HG03175 (cell line): ENCODE data around the gene LRRC8D.

Source experiments
- ATAC-seq: cut with Tn5 transposase; IDR thresholded peaks from one replicate; pipeline ENCODE4 v1.9.1; 2021; ENCODE audit warnings: mild to moderate bottlenecking, moderate library complexity; ENCODE audit not compliant: unreplicated experiment

LRRC8D gene

DNA sequence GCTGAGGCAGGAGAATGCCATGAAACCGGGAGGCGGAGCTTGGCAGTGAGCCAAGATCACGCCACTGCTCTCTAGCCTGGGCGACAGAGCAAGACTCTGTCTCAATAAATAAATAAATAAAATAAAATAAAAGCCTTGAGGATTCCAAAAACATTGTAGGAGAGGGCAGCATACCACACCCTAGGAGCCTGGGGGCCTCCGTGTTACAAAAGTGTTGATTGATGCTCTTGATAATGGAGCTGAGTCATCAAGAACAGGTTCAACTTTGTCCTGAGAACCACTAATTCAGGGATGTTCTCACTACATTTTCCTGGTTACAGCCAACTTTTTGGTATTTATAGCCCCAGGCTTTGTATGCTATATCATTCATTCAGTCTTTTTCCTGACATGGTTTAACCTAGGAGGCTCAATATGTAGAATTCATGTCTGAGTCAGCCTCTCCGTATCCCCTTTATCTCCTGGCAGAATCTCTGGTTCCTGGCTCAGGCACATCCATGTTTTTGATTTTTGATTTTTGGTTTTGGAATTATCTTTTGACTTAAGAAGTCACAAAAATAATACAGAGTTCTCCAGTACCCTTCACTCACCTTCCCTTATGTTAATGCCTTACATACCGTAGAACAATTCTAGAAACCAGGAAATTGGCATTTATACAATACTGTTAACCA is 69.4 kb downstream of the LRRC8D start:
- ATAC-seq = no peak

DNA sequence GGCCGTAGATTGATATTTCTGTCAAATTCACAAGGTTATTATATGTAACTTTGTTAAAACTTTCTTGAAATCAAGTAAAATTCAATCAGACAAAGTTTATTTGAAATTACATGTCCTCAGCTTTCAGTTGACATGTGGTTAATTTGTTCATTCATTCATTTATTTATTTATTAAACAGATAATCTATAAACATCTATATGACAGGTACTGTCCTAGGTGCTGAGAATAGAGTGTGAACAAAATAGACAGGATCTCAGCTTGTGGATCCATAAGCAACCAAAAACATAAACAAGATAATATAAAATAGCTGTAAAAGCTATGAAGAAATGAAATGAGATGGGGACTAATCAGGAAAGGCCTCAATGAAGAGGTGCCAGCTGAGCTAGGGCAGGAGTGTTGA is 72.0 kb downstream of the LRRC8D start:
- ATAC-seq = no peak

DNA sequence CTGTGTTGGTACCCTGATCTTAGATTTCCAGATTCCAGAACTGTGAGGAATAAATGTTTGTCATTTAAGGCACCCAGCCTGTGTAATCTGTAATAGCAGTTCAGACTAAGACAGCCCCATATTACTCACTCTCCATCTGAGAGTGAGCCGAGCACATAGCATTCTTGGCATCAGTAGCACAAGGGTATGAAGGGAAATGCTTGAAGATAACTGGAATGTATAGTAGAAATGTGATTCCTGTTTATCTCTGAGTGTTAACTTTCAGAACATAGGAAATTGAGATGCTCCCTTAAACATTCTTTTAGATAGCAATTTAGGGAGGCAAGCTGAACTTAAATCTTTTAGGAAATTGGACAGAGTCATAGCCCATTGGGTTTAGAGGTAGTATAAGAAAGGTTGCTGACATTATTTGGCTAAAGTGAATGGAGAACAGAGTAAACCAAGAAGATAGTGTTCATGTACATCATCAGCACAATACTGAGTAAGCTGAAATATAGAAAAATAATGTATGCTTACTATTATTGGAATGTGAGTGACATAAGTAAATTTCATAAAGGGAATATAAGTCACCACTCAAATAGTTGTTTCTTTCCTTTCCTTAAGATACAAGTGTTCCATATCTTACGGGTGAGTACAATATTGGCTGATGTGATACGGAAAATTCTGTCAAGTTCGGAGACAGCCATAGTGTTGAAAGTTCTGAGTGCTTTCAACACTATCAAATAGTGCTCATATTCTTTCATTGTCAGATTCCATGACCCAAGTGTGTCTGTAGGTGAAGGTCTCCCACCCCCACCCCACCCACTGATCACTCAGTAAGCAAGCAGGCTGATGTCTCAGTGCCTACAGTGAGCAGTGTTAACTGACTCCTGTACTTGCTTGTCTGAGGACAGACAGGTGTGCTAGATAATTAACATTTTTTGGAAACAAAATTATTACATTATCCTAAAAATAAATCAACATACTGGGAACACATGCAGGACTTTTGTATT is 73.7 kb downstream of the LRRC8D start:
- no peak for ATAC-seq

DNA sequence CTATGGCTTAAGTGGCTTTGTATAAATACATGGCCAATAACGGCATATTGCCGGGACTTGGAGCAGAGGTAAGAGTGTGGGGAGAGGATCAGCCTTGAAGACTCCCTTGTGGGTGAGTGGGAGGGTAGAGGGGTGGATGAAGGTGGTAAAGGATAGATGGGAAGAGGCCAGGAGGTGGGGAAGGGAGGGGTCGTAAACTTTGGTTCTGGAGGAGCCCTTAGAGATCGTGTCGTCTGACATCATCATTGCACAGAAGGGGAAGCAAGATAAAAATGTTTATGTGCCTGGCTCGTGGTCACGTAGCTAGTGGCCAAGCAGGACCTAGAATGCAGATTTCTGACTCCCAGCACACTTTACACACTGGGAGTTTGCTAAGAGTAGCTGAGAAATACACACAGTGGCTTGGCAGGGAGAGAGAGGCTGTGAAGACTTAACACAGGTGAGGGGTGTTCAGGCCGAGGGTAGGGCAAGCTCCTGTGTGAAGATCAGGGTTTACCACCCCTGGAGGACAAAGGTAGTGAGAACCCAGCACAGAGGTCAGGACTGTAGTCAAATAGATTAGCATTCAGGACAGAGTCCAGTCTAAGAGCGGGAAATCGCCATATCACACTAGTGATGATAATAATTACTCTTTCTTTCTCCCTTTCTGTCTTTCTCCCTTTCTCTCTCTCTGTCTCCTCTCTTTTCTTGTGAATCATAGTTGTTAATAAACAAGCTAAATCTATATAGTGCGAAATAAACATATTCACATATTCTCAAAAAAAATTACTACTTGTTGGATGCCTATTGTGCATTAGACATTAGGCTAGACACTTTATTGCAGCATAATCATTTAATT is 75.5 kb downstream of the LRRC8D start:
- ATAC-seq = no peak

DNA sequence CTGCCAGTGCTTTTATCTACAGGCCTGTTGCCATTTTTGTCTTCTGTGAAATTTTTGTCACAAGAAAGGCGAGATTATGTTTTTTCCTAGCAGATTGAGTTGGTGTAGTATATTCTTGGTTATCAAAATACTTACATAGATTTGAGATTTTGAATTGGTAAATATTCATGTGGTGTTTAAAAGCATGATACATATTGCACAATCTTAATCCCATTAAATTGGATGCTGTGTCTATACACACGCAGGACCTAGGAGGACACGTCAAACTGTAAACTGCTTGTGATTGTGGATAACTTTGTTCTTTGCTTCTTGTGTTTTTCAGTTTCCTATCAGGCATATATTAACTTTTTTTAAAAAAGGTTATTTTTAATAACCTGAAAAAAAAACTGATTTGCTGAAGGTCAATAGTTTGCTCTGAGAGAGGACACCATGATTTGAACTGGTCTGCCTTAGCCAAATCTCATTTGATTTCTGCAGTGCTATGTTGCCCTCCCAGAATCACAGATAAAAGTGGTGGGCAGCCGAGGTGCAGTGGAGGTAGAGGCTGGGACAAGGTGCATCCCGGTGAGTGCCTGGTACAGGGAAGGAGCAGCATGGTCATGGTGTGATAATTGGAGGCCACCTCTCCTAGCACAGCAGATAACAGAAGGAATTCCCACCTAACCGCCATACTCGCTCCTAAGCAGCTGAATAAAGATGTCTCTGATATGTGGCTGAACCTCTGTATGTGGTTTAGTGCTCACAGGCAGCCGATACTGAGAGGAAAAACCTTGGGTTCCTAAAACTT is 76.7 kb downstream of the LRRC8D start:
- no peak for ATAC-seq

DNA sequence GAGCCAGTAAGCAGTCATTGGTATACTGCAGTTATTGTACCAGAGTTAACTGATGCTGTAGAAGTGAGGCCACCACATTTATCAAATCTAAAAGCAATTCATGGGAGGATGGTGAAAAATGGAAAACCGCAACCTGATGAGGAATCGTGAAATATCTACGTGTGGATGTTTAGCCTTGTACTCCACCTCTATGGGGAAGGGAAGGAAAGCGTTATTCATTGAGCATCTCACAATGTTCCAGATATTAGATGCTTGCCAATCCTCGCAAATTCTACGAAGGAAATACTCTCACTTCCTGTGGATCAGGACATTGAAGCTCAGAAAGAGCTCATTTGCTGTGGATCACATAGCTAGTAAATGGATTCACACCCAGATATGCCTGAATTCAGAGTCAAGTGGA is 77.3 kb downstream of the LRRC8D start:
- no peak for ATAC-seq

DNA sequence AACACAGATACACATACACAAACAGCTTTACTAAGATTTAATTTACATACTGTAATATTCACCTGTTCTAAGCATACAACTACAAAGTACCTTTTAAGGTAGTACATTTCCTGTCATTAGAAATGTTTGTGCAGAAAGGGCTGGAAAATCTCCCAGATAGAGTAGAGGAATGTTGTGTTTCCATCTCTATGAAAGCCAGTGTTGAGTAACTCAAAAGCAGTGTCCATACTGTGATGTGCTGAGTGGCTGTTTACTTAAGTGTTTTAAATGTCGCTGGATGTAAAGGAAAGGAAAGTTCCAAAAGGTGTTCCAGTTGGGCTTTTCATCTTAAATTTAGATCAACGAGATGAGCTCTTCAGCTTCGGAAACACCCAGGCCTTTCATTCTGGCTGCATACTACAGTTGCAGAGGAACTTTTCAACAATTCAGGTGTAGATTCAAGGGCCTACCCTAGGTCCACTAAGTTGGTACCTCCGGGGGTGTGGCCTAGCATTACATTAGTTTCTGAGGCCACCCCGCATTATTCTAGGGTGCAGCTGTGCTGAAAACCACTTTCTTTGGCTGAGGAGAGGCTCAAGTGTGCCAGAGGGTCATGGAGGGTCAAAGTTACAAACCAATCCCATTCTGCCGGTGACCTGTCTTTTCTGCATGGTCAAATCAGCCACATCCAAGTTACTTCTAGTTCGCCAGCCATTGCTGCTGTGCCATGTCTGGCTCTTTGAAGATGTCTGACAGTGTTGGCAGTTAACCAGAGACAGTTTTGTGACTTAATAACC is 78.1 kb downstream of the LRRC8D start:
- ATAC-seq = no peak

DNA sequence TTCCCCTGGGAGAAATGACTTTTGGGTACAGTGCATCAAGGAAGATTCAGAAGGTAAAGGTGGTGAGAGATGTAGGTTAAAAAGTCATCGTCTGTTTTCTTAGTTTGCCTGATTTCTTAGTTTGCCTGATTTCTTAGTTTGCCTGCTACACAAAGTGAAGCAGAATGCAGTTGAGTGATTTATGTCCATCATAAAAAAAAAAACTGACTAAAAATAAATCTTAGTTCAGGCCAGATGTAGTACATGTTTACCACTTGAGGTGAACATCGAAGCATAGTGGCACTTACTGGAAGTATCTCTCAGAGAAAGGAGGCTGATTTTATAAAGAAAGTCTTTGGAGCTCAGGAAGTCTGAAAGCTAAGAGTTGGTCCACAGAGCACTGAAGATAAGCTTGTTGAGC is 79.5 kb downstream of the LRRC8D start:
- no peak for ATAC-seq

DNA sequence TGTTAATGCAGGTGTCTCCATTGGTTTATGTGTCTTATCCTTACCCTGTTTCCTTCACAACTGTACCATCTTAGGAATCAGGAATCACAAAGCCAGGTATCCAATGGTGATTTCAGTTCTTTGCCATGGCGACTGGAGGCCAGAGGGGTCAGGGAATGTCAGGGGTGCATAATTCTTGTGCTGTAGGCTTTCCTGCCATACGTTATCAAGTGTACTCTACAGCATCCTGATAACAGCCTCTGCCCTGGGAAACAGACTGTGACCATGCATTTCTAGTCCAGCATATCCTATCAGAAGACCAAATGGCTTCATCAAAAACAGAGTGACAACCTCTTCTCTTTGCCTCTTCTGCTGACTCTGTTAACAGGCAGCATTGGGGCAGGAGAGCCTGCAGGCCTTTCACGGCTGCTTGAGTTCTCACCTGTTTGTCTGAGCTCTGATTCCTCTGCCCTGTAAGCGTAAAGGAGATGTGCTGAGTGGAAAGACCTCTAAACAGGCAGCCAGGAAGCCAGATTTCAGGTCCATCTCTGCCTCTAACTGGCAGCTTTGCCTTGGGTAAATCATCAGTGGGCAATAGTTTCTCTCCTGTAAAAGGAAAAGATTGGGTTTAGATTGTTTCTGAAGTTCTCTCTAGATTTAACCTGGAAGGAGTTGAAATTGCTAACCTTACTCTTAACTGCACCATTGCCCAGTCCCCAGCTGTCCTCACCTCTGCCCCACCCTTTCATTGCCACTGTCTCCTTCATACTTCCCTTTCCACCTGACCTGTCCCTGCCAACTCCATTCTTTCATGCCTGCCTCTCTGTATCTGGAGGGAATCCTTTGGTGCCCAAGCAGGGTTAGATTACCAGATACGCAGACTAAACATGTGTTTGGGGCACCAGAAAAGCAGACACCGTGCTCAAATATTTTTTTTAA is 80.2 kb downstream of the LRRC8D start:
- no peak for ATAC-seq

DNA sequence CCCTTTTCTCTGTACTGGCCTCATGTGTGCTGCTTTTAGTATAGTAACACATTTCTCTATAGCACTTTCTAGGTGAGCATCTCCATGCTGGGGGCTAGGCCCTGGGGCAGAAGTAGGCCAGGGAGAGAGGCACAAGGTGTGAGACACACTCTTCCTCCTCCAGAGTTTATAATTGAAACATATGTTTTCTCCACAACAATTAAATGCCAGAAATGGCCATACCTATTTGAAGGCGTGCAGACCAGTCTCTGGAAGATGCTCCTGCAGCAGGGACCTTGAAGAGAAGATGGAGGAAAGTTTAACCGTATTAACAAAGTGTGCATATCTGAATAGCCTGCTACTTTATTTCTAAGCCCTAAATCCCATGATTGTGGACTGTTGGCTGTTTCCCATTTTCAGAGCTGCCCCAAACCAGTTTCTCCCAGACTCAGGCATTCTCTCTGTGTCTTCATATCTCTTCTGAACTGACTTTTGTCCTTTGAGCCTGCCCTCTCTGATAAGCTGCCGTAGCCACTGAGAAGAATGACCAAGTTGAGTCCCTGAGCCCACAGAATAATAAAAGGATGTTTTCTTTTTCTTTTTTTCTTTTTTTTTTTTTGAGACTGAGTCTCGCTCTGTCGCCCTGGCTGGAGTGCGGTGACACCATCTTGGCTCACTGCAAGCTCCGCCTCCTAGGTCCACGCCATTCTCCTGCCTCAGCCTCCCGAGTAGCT is 81.3 kb downstream of the LRRC8D start:
- no peak for ATAC-seq

DNA sequence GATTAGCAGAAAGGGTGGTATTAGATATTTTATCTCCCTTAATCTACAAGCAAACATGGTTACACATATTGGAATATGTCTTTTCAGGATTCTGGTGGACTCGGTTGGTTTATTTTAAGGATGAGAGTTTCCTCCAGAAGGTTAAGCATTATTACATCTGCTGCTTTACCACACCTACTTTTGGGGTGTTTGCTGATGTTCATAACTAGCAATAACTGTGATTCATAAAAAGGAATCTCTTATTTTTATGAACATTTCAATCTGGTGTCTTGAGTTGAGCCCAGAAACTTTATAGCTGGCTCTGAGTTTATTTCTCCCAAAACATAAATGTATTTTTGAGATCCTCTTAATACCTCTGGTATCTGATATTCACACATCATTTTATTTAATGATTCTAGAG is 82.7 kb downstream of the LRRC8D start:
- ATAC-seq = no peak

DNA sequence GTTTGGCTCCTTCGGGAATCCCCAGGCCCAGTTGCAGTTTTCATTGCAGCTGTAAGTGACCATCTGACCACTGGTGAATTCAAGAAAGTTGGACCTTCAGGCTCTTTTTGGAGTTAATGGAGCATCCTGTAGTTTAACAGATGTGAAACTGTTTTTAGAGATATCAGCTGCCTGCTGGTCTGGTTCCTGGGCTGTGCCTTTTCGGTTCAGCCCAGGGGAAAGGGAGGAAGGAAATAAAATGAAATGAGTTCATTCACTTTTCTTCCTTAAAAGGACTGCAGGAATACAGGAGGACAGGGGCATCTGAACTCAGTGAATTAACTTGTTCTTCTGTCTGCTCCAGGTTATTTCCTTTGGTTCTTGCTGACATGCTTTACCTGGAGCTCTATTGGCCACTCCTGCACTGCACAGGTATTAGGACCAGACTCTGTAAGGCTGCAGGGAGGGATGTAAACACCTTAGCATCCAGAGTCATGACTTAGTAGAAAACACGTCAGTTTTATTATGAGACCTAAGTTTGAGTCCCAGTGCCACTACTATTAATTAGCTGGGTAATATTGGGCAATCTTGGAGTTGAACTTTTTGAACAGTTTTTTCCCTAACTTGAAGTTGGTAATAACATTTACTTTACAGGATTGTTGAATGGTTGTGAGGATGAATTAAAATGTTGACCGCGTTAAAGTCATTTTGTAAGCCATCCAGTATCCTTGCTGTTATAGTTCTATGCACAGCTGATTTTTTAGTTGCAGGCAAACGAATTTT is 83.6 kb downstream of the LRRC8D start:
- no peak for ATAC-seq

DNA sequence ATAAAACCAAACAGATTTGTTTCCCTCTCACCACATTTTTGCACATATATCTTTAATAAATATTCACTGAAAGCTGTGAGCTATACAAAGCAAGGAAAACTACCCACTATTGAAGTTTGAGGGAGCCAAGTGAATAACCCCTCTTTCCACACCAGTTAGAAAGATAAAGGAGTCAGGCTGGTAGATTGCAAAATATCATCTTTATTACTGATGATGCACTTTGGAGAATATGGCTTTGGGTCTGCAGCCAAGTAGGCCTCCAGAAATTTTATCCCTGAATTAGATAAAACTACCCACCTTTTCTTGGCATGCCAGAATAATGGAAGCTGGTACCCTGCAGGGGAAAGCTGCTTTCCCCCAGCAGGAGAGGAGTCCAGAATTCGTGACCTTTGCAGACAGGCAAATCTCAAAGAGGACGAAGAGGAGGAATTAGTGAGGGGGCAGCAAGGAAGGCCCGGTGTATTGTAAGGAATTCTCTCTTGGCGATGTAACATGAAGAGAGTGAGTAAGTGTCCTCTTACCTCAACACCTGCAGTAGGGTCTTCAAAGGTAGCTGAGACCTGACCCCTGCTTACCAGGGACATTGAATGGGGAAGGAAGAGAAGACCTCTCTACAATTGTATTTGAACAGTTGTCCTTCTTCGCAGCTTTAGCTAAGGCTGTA is 84.7 kb downstream of the LRRC8D start:
- ATAC-seq = no peak

DNA sequence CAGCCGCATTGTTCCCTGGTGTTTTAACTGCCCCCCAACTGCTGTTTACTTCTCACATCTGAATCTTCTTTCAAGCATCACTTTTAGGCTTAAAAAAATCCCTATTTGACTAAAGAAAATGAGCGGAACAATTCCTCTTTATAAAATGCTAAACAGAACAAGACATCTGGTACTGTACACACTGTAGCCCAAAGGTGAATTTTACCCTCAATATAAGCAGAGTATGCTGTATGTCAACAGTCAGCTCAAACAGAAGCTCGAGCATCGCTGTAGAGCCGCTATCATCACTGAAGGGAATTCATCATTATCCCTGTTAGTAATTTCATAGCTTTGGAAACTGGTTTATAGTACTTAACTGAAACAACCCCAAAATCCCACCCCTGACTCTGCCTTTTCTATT is 85.3 kb downstream of the LRRC8D start:
- no peak for ATAC-seq

DNA sequence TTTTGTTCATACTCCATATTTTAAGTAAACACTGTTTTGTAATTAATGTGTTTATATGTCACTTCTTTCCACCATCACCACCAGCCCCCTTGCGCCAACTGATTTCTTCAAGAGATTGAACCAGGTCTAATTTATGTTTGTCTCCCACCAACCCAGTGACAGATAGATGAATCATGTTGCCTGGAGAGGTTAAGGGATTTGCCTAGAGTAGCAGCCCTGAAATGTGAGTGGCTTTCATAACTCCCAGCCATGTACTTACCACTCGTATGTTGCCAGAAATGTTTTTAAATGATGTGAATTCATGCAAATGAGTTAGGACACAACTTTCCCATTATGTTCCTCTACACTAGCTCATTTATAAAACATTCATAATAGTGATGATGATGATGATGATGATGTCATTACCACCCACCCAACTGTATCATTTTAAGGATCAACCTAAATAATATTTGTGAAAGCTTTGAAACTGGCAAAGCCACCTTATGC is 86.9 kb downstream of the LRRC8D start:
- ATAC-seq = no peak

DNA sequence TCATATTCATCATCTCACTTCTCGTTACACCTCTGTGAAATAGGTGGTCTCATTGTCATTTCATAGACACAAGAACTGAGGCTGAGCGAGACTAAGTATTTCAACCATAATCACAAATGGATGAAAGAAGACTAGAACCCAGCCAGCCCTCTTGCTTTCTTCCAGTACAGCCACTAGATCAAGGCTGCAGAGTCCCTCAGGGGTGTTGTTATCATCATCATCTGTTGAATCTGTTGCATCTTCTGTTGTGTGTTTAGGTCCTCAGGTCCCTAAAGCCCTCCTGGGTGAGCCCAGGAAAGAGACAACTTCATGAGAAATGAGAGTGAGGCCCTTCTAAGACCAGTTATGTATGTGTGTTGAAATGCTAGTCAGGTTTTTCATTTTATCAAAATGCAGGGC is 87.4 kb downstream of the LRRC8D start:
- ATAC-seq = no peak
